Mucosa of descending colon (tissue), 3 donors: Measurements from ENCODE around the gene PTPRD. TPM values are rescaled to one million over a fixed set of nuclear protein-coding genes. Genes with fewer than 3 reads are reported as not detected.

ENCODE experiments used
- ATAC-seq: fragments of 200-7000 bp; cut with Tn5 transposase; one replicate; pipeline ENCODE4 v1.9.1; 2020; ENCODE audit warnings: mild to moderate bottlenecking, moderate library complexity
- DNase-seq, 3 donors: peaks; one replicate each; pipeline ENCODE4 v3.0.0-alpha.2; 2020
- H3K36me3 ChIP-seq: fragments of 200-600 bp; one replicate; pipeline ENCODE4 v1.8.0; 2021; ENCODE audit warnings: low read depth, mild to moderate bottlenecking
- H3K4me1 ChIP-seq: fragments of 200-600 bp; one replicate; pipeline ENCODE4 v1.8.0; 2021; ENCODE audit warnings: low read depth, mild to moderate bottlenecking
- H3K4me3 ChIP-seq: fragments of 200-600 bp; one replicate; pipeline ENCODE4 v1.8.0; 2021; ENCODE audit warnings: mild to moderate bottlenecking
- H3K9me3 ChIP-seq: fragments of 200-600 bp; one replicate; pipeline ENCODE4 v1.8.0; 2021; ENCODE audit warnings: mild to moderate bottlenecking
- CTCF ChIP-seq: fragments of 200-600 bp; IDR thresholded peaks from one replicate; pipeline ENCODE4 v1.8.0; 2022; ENCODE audit warnings: antibody characterized with exemption, mild to moderate bottlenecking
- intact Hi-C, 2 donors: fragments of 100-400 bp; cut with DNase I in 1 of 2; cut with micrococcal nuclease in 1 of 2; formaldehyde crosslinking; loops; one replicate each; pipeline versions ENCODE4 v1.11.0 to v1.11.1; 2022; cut with DNase I, micrococcal nuclease
- total RNA-seq, 3 donors: library from RNA; stranded (reverse); fragmentation: NEBNext Ultra II Directional in 2 of 3; extraction: Animal tissue kit (Norgen Biotek cat#: 25700) in 2 of 3; gene quantifications; one replicate each; pipeline versions ENCODE4 v1.2.1 to v1.2.4, GENCODE V29; 2021 to 2023
- donor health status: DM: no; HTN: no; CAD: no; lungs with moderate emphysema.
- donor health status: DM: no; HTN: no; CAD: no.
- donor health status: DM: no; HTN: yes; CAD: no.

The PTPRD gene
- total RNA-seq, 3 donors from 2014 or later: 52.7 to 128 (median 113) TPM

GRCh38 chr9:10054456-10054855, 558.3 kb downstream of the PTPRD start:
- Histone ChIP-seq H3K4me3 (no peak overlapping the region), H3K36me3 (no peaks in the 10 kb centered on the region), H3K4me1 (no peaks in the 10 kb centered on the region), H3K9me3 (no peaks in the 10 kb centered on the region)
- ATAC-seq (no peak), DNase-seq (no peak)
- intact Hi-C loops: no loop called here
- TF ChIP-seq CTCF: no peak

- H3K36me3 ChIP-seq: no peaks in the 10 kb centered on the region
- intact Hi-C loops: no loop called here
- H3K4me3 ChIP-seq: no peak overlapping the region
- TF ChIP-seq CTCF: no peak
- no peak for DNase-seq
- no peak for ATAC-seq
- no peaks in the 10 kb centered on the region for H3K9me3 ChIP-seq
- no peaks in the 10 kb centered on the region for H3K4me1 ChIP-seq
Measured at GRCh38 chr9:10052916-10053315, 559.9 kb downstream of the PTPRD start.

GRCh38 chr9:10052181-10052580, 560.6 kb downstream of the PTPRD start:
- H3K36me3 ChIP-seq: no peaks in the 10 kb centered on the region
- no peak for ATAC-seq
- no peak for TF ChIP-seq CTCF
- no peak overlapping the region for H3K4me3 ChIP-seq
- H3K9me3 ChIP-seq: no peaks in the 10 kb centered on the region
- DNase-seq: no peak
- no peaks in the 10 kb centered on the region for H3K4me1 ChIP-seq
- intact Hi-C loops: no loop called here

- intact Hi-C loops: no loop called here
- Histone ChIP-seq H3K4me1 (no peaks in the 10 kb centered on the region), H3K9me3 (no peaks in the 10 kb centered on the region), H3K4me3 (no peak overlapping the region), H3K36me3 (no peaks in the 10 kb centered on the region)
- TF ChIP-seq CTCF: no peak
- DNase-seq: no peak
- no peak for ATAC-seq
Measured at GRCh38 chr9:10050016-10050415, 562.8 kb downstream of the PTPRD start.

GRCh38 chr9:10048994-10049393, 563.8 kb downstream of the PTPRD start:
- Histone ChIP-seq H3K4me3 (no peak overlapping the region), H3K9me3 (no peaks in the 10 kb centered on the region), H3K4me1 (no peaks in the 10 kb centered on the region), H3K36me3 (no peaks in the 10 kb centered on the region)
- no peak for DNase-seq
- ATAC-seq: no peak
- TF ChIP-seq CTCF: no peak
- intact Hi-C loops: no loop called here

GRCh38 chr9:10045598-10045997, 567.2 kb downstream of the PTPRD start:
- DNase-seq (no peak), ATAC-seq (no peak)
- Histone ChIP-seq H3K36me3 (no peaks in the 10 kb centered on the region), H3K9me3 (no peaks in the 10 kb centered on the region), H3K4me3 (no peak overlapping the region), H3K4me1 (no peaks in the 10 kb centered on the region)
- intact Hi-C loops: no loop called here
- TF ChIP-seq CTCF: no peak
